ENCODE data around the gene PXT1. TPM values are rescaled to one million over a fixed set of nuclear protein-coding genes. Genes with fewer than 3 reads are reported as not detected.

PXT1 gene
- total and polyA plus RNA-seq, 2 experiments from 2014 or later = not detected

GRCh38 chr6:36445621-36446020 is 3.0 kb upstream of the PXT1 start:
- no peak for DNase-seq (ENCODE audit: low spot score)
- Histone ChIP-seq H4K20me1 (ENCODE audit: insufficient read depth, poor library complexity, severe bottlenecking) (no peaks in the 10 kb centered on the region), H3K4me2 (peak overlapping the region; percentile 72)

GRCh38 chr6:36444470-36444869 is 1.8 kb upstream of the PXT1 start:
- H3K4me2 ChIP-seq = peak overlapping the region; percentile 72
- TF ChIP-seq CTCF (IDR thresholded peaks at IDR 0.05; ENCODE audit: poor library complexity) = no peak
- no peak for TF ChIP-seq EZH2 (IDR thresholded peaks at IDR 0.05; ENCODE audit: borderline replicate concordance)
- no peak for TF ChIP-seq EZH2phosphoT487 (IDR thresholded peaks at IDR 0.05; ENCODE audit: low read depth, severe bottlenecking, unreplicated experiment)
- H2AFZ ChIP-seq = no peak overlapping the region
- H3K27me3 ChIP-seq = no peaks in the 10 kb centered on the region
- no peaks in the 10 kb centered on the region for H3K36me3 ChIP-seq (replicated peaks; ENCODE audit: insufficient read depth, low read depth)
- peak overlapping the region; percentile 99 for H3K27ac ChIP-seq
- peak; percentile 25 for DNase-seq (ENCODE audit: low spot score)
- peak overlapping the region; percentile 90 for H3K4me3 ChIP-seq
- peaks cover 64% of the 10 kb centered on the region for H3K79me2 ChIP-seq
- H4K20me1 ChIP-seq (ENCODE audit: insufficient read depth, poor library complexity, severe bottlenecking) = no peaks in the 10 kb centered on the region
- H3K9me3 ChIP-seq (ENCODE audit: low read depth) = no peaks in the 10 kb centered on the region
- H3K4me1 ChIP-seq (ENCODE audit: insufficient read depth) = peaks cover 31% of the 10 kb centered on the region
- no peaks in the 10 kb centered on the region for H3K9me2 ChIP-seq (replicated peaks; ENCODE audit: insufficient read depth)
- WGBS (ENCODE audit: low lambda C conversion rate, missing lambda C conversion rate) = 72% methylated on average over 3 of the region's 3 CpGs

More at GRCh38 chr6:36445621-36446020, 3.0 kb upstream of the PXT1 start:
- Histone ChIP-seq H3K79me2 (peaks cover 75% of the 10 kb centered on the region), H3K36me3 (replicated peaks; ENCODE audit: insufficient read depth, low read depth) (no peaks in the 10 kb centered on the region), H3K4me3 (no peak overlapping the region), H3K9me2 (replicated peaks; ENCODE audit: insufficient read depth) (no peaks in the 10 kb centered on the region), H3K4me1 (ENCODE audit: insufficient read depth) (peaks cover 31% of the 10 kb centered on the region), H3K9me3 (ENCODE audit: low read depth) (no peaks in the 10 kb centered on the region), H2AFZ (no peak overlapping the region), H3K27ac (peak overlapping the region; percentile 34), H3K27me3 (no peaks in the 10 kb centered on the region)
- TF ChIP-seq CTCF (IDR thresholded peaks at IDR 0.05; ENCODE audit: poor library complexity) (no peak), EZH2phosphoT487 (IDR thresholded peaks at IDR 0.05; ENCODE audit: low read depth, severe bottlenecking, unreplicated experiment) (no peak), EZH2 (IDR thresholded peaks at IDR 0.05; ENCODE audit: borderline replicate concordance) (no peak)

- Histone ChIP-seq H3K9me2 (replicated peaks; ENCODE audit: insufficient read depth) (no peaks in the 10 kb centered on the region), H3K36me3 (replicated peaks; ENCODE audit: insufficient read depth, low read depth) (no peaks in the 10 kb centered on the region), H4K20me1 (ENCODE audit: insufficient read depth, poor library complexity, severe bottlenecking) (no peaks in the 10 kb centered on the region), H3K4me3 (peak overlapping the region; percentile 90), H3K27me3 (no peaks in the 10 kb centered on the region), H3K4me2 (peak overlapping the region; percentile 72), H3K27ac (peak overlapping the region; percentile 99), H3K9me3 (ENCODE audit: low read depth) (no peaks in the 10 kb centered on the region), H3K79me2 (peaks cover 57% of the 10 kb centered on the region), H2AFZ (peak overlapping the region; percentile 88), H3K4me1 (ENCODE audit: insufficient read depth) (peaks cover 31% of the 10 kb centered on the region)
- DNase-seq (ENCODE audit: low spot score) = peak; percentile 33
- TF ChIP-seq CTCF (IDR thresholded peaks at IDR 0.05; ENCODE audit: poor library complexity) (peak; percentile 6), EZH2phosphoT487 (IDR thresholded peaks at IDR 0.05; ENCODE audit: low read depth, severe bottlenecking, unreplicated experiment) (no peak)
- 7% methylated on average over 18 of the region's 18 CpGs for WGBS (ENCODE audit: low lambda C conversion rate, missing lambda C conversion rate)
Observed at GRCh38 chr6:36443471-36444428, 1.1 kb upstream of the PXT1 start.
